Spleen (tissue), 11 donors: ENCODE data around the gene MBTPS1. TPM values are rescaled to one million over a fixed set of nuclear protein-coding genes. Genes with fewer than 3 reads are reported as not detected.

ENCODE experiments used
- DNase-seq: peaks from one replicate; pipeline ENCODE4 v3.0.0-alpha.2; 2020
- H3K27ac ChIP-seq, 8 donors: fragments of 200-600 bp; sonication (generic) in 7 of 8; 1 replicate in 4 of 8; 2 replicates in 4 of 8; pipeline versions ENCODE4 v1.5.0 to v1.8.0; 2016 to 2021; ENCODE audit warnings: inconsistent platforms in 4 of 8, mild to moderate bottlenecking in 4 of 8, moderate library complexity in 1 of 8
- H3K27me3 ChIP-seq, 7 donors: fragments of 200-600 bp; sonication (generic) in 6 of 7; replicated peaks in 1 of 7; 1 replicate in 4 of 7; 2 replicates in 3 of 7; pipeline versions ENCODE4 v1.5.0 to v1.8.0; 2016 to 2021; ENCODE audit warnings: inconsistent platforms in 3 of 7, mild to moderate bottlenecking in 1 of 7
- H3K36me3 ChIP-seq, 6 donors: fragments of 200-600 bp; sonication (generic) in 5 of 6; 1 replicate in 4 of 6; 2 replicates in 2 of 6; pipeline versions ENCODE4 v1.5.0 to v1.8.0; 2016 to 2021; ENCODE audit warnings: inconsistent platforms in 2 of 6
- H3K4me1 ChIP-seq, 6 donors: fragments of 200-600 bp; sonication (generic) in 5 of 6; 1 replicate in 3 of 6; 2 replicates in 3 of 6; pipeline versions ENCODE4 v1.5.0 to v1.8.0; 2016 to 2021; ENCODE audit warnings: inconsistent platforms in 3 of 6
- H3K4me3 ChIP-seq, 8 donors: fragments of 200-600 bp; sonication (generic) in 7 of 8; 1 replicate in 4 of 8; 2 replicates in 4 of 8; pipeline versions ENCODE4 v1.5.0 to v1.8.0; 2016 to 2021; ENCODE audit warnings: inconsistent platforms in 4 of 8, mild to moderate bottlenecking in 4 of 8, moderate library complexity in 2 of 8
- H3K9me3 ChIP-seq, 8 donors: fragments of 200-600 bp; sonication (generic) in 7 of 8; 1 replicate in 4 of 8; 2 replicates in 4 of 8; pipeline versions ENCODE4 v1.5.0 to v1.8.0; 2016 to 2021; ENCODE audit warnings: inconsistent platforms in 4 of 8
- CTCF ChIP-seq, 11 experiments: fragments of 200-600 bp in 7 of 11; fragments of 450-650 bp in 4 of 11; sonication (generic) in 4 of 11; IDR thresholded peaks in 8 of 11; conservative IDR thresholded peaks in 3 of 11; 1 replicate in 7 of 11; 2 replicates in 4 of 11; pipeline versions ENCODE4 v1.4.0 to v1.8.0; 2016 to 2021; ENCODE audit warnings: antibody characterized with exemption in 11 of 11, inconsistent platforms in 4 of 11, mild to moderate bottlenecking in 1 of 11
- POLR2A ChIP-seq, 3 donors: fragments of 450-650 bp; IDR thresholded peaks; one replicate each; pipeline ENCODE4 v1.5.1; 2017; ENCODE audit warnings: antibody characterized with exemption in 3 of 3, mild to moderate bottlenecking in 1 of 3
- POLR2AphosphoS5 ChIP-seq, 3 donors: sonication (generic); formaldehyde crosslinking; IDR thresholded peaks; one replicate each; pipeline ENCODE4 v1.5.1; 2017; ENCODE audit warnings: antibody characterized with exemption in 3 of 3
- WGBS, 5 donors: extraction: QIAGEN DNeasy Blood & Tissue Kit in 3 of 5; methylation state at CpG; one replicate each; pipeline versions ENCODE4 v1.1.5 to v1.1.7; 2013 to 2018; 5-methylcytosine and 5-hydroxymethylcytosine counted together
- intact Hi-C: fragments of 100-400 bp; cut with DNase I; formaldehyde crosslinking; loops from one replicate; pipeline ENCODE4 v1.15.0; 2023; ENCODE audit warnings: low total_unique reads
- polyA plus RNA-seq, 3 donors: library from polyadenylated mRNA; stranded (reverse); fragments of 200-250 nt; gene quantifications; one replicate each; pipeline ENCODE4 v1.2.1, GENCODE V29; 2013
- total RNA-seq, 7 donors: library from RNA; depleted of rRNA in 3 of 7; stranded (reverse); fragments of >200 nt in 3 of 7; fragmentation: NEBNext Ultra II Directional in 4 of 7; extraction: Animal tissue kit (Norgen Biotek cat#: 25700) in 4 of 7; gene quantifications; one replicate each; pipeline versions ENCODE4 v1.1.0 to v1.2.1, GENCODE V29; 2016 to 2021
- donor health status: healthy with polysubstance abuse.
- donor health status: DM: no; HTN: no; CAD: no; lungs with moderate emphysema.
- donor health status: DM: no; HTN: no; CAD: no.
- donor health status: Bipolar disorder and iron deficiency.
- donor health status: healthy.
- donor health status: DM: no; HTN: no; CAD: no.
- donor health status: DM: yes; HTN: yes; CAD: no.

MBTPS1 gene
- total and polyA plus RNA-seq, 10 donors = 34.5 to 121 (median 91.1) TPM

GRCh38 chr16:84013787-84014569, 102.8 kb downstream of the MBTPS1 start:
- peaks cover 0 to 10% (median 0%) of the 10 kb centered on the region in 8 donors for H3K9me3 ChIP-seq
- H3K4me3 ChIP-seq = no peak overlapping the region
- intact Hi-C loops = no loop called here
- H3K27me3 ChIP-seq = peaks cover 0 to 19% (median 0%) of the 10 kb centered on the region in 7 donors
- no peak for TF ChIP-seq POLR2AphosphoS5 (IDR thresholded peaks at IDR 0.05)
- no peak for TF ChIP-seq POLR2A (IDR thresholded peaks at IDR 0.05)
- no peak for TF ChIP-seq CTCF (IDR thresholded peaks at IDR 0.05 in 8 of 11, conservative IDR thresholded peaks at IDR 0.05 in 3 of 11)
- no peaks in the 10 kb centered on the region for H3K36me3 ChIP-seq
- 11 to 21% (median 17%) methylated on average over 10 to 14 of the region's 14 CpGs for WGBS, 5 donors
- peaks cover 0 to 4% (median 0%) of the 10 kb centered on the region in 6 donors for H3K4me1 ChIP-seq
- DNase-seq = no peak
- peak overlapping the region in 1 of 8 donors; percentile 1 for H3K27ac ChIP-seq

GRCh38 chr16:84009282-84009681, 107.5 kb downstream of the MBTPS1 start:
- Histone ChIP-seq H3K27me3 (peaks cover 0 to 32% (median 0%) of the 10 kb centered on the region in 7 donors), H3K4me1 (peaks cover 0 to 4% (median 0%) of the 10 kb centered on the region in 6 donors), H3K4me3 (no peak overlapping the region), H3K9me3 (peaks cover 0 to 3% (median 0%) of the 10 kb centered on the region in 8 donors), H3K36me3 (no peaks in the 10 kb centered on the region), H3K27ac (no peak overlapping the region)
- TF ChIP-seq POLR2AphosphoS5 (IDR thresholded peaks at IDR 0.05) = no peak
- no peak for TF ChIP-seq CTCF (IDR thresholded peaks at IDR 0.05 in 8 of 11, conservative IDR thresholded peaks at IDR 0.05 in 3 of 11)
- TF ChIP-seq POLR2A (IDR thresholded peaks at IDR 0.05) = no peak
- WGBS, 5 donors = 83 to 95% (median 87%) methylated on average over 3 to 6 of the region's 6 CpGs
- no peak for DNase-seq
- intact Hi-C loops = no loop called here

- intact Hi-C loops = no loop called here
- Histone ChIP-seq H3K4me3 (no peak overlapping the region), H3K27me3 (peaks cover 0 to 45% (median 0%) of the 10 kb centered on the region in 7 donors), H3K4me1 (no peaks in the 10 kb centered on the region), H3K9me3 (no peaks in the 10 kb centered on the region), H3K36me3 (no peaks in the 10 kb centered on the region), H3K27ac (no peak overlapping the region)
- TF ChIP-seq CTCF (IDR thresholded peaks at IDR 0.05 in 8 of 11, conservative IDR thresholded peaks at IDR 0.05 in 3 of 11) = no peak
- TF ChIP-seq POLR2A (IDR thresholded peaks at IDR 0.05) = no peak
- TF ChIP-seq POLR2AphosphoS5 (IDR thresholded peaks at IDR 0.05) = no peak
- WGBS, 5 donors = 58 to 66% (median 62%) methylated on average over 8 of the region's 8 CpGs
- DNase-seq = no peak
These were observed 108.8 kb downstream of the MBTPS1 start for GRCh38 chr16:84007965-84008364.

- TF ChIP-seq POLR2A (IDR thresholded peaks at IDR 0.05) = no peak
- 74 to 83% (median 77%) methylated on average over 4 of the region's 4 CpGs for WGBS, 5 donors
- Histone ChIP-seq H3K27me3 (peaks cover 0 to 49% (median 0%) of the 10 kb centered on the region in 7 donors), H3K9me3 (no peaks in the 10 kb centered on the region), H3K4me3 (no peak overlapping the region), H3K36me3 (no peaks in the 10 kb centered on the region), H3K27ac (no peak overlapping the region), H3K4me1 (no peaks in the 10 kb centered on the region)
- DNase-seq = no peak
- intact Hi-C loops = no loop called here
These were observed 109.2 kb downstream of the MBTPS1 start for GRCh38 chr16:84007520-84007919.
